ENCODE measurements around the gene CST9.

CST9 gene

GRCh38 chr20:23605867-23606651 is at the start of gene CST9:
CST9 (minus strand) TSS chr20:23605917; CDS start chr20:23605864, 53 bp downstream.
- no peak for DNase-seq

GRCh38 chr20:23654717-23655116 is 49.0 kb upstream of the CST9 start:
- DNase-seq: no peak

GRCh38 chr20:23654000-23654399 is 48.3 kb upstream of the CST9 start:
- no peak for DNase-seq

GRCh38 chr20:23653400-23653938 is 47.8 kb upstream of the CST9 start:
- no peak for DNase-seq

GRCh38 chr20:23652926-23653325 is 47.2 kb upstream of the CST9 start:
- DNase-seq: no peak

GRCh38 chr20:23652371-23652770 is 46.7 kb upstream of the CST9 start:
- no peak for DNase-seq

- no peak for DNase-seq
Observed at GRCh38 chr20:23651117-23651516, 45.4 kb upstream of the CST9 start.

GRCh38 chr20:23649830-23650417 is 44.2 kb upstream of the CST9 start:
- no peak for DNase-seq

GRCh38 chr20:23649242-23649641 is 43.5 kb upstream of the CST9 start:
- DNase-seq: no peak

- no peak for DNase-seq
Observed at GRCh38 chr20:23647346-23647745, 41.6 kb upstream of the CST9 start.

- DNase-seq: no peak
Observed at GRCh38 chr20:23646106-23646873, 40.6 kb upstream of the CST9 start.

- no peak for DNase-seq
Observed at GRCh38 chr20:23645575-23645974, 39.9 kb upstream of the CST9 start.

- no peak for DNase-seq
Observed at GRCh38 chr20:23644164-23644563, 38.4 kb upstream of the CST9 start.

- no peak for DNase-seq
Observed at GRCh38 chr20:23643659-23644058, 37.9 kb upstream of the CST9 start.

GRCh38 chr20:23641936-23642751 is 36.4 kb upstream of the CST9 start:
- peak; percentile 49 for DNase-seq

- DNase-seq: no peak
Observed at GRCh38 chr20:23640671-23641667, 35.3 kb upstream of the CST9 start.

GRCh38 chr20:23640018-23640601 is 34.4 kb upstream of the CST9 start:
- no peak for DNase-seq

- DNase-seq: peak; percentile 60
Observed at GRCh38 chr20:23639490-23639958, 33.8 kb upstream of the CST9 start.

- DNase-seq: no peak
Observed at GRCh38 chr20:23638309-23638708, 32.6 kb upstream of the CST9 start.

GRCh38 chr20:23637282-23638221 is 31.8 kb upstream of the CST9 start, which contains the start of gene CST3:
CST3 (minus strand) TSS chr20:23637955; CDS start chr20:23637862, 93 bp downstream.
- peak; percentile 94 for DNase-seq
